HepG2 (cell line): ENCODE measurements around the gene ATF7IP. TPM values are rescaled to one million over a fixed set of nuclear protein-coding genes. Genes with fewer than 3 reads are reported as not detected.

Source experiments
- DZIP1 ChIP-seq: sonication (generic); formaldehyde crosslinking; IDR thresholded peaks from 2 replicates; pipeline ENCODE4 v1.5.0; 2020; ENCODE audit warnings: mild to moderate bottlenecking, missing genetic modification reagents
- EP300 ChIP-seq, 3 experiments: sonication (generic) in 1 of 3; formaldehyde crosslinking in 1 of 3; IDR thresholded peaks; 2 replicates each; pipeline versions ENCODE4 v1.5.1 to v1.6.1; 2011 to 2020; ENCODE audit warnings: low read depth in 2 of 3, low read length in 2 of 3, borderline replicate concordance in 1 of 3, improper control_type of control experiment in 1 of 3, mild to moderate bottlenecking in 1 of 3, missing genetic modification reagents in 1 of 3, moderate library complexity in 1 of 3
- HNF4A ChIP-seq: sonication (generic); formaldehyde crosslinking; IDR thresholded peaks from 2 replicates; pipeline ENCODE4 v1.4.0; 2020; ENCODE audit warnings: missing genetic modification reagents
- HOXD1 ChIP-seq: sonication (generic); formaldehyde crosslinking; IDR thresholded peaks from 2 replicates; pipeline ENCODE4 v1.5.0; 2020; ENCODE audit warnings: missing genetic modification reagents
- KLF15 ChIP-seq: sonication (generic); formaldehyde crosslinking; IDR thresholded peaks from 2 replicates; pipeline ENCODE4 v1.8.1; 2023; ENCODE audit warnings: borderline replicate concordance, mild to moderate bottlenecking, inconsistent platforms, missing genetic modification reagents, mixed read lengths
- MED1 ChIP-seq: sonication (generic); formaldehyde crosslinking; IDR thresholded peaks from 2 replicates; pipeline ENCODE4 v1.4.0; 2020; ENCODE audit warnings: missing genetic modification reagents
- PPARG ChIP-seq: conservative IDR thresholded peaks from 2 replicates; pipeline ENCODE4 v1.6.1; 2016; ENCODE audit warnings: missing biosample characterization, missing genetic modification reagents
- SOX6 ChIP-seq, 2 experiments: fragments of 450-650 bp in 1 of 2; sonication (generic) in 1 of 2; formaldehyde crosslinking in 1 of 2; IDR thresholded peaks; 2 replicates each; pipeline versions ENCODE4 v1.4.0 to v1.6.1; 2017 to 2020; ENCODE audit warnings: antibody characterized with exemption in 1 of 2, mild to moderate bottlenecking in 1 of 2, missing genetic modification reagents in 1 of 2
- TFDP2 ChIP-seq: sonication (generic); formaldehyde crosslinking; IDR thresholded peaks from 2 replicates; pipeline ENCODE4 v1.4.0; 2020; ENCODE audit warnings: missing genetic modification reagents
- TRIM24 ChIP-seq: sonication (generic); formaldehyde crosslinking; IDR thresholded peaks from 2 replicates; pipeline ENCODE4 v1.8.0; 2022; ENCODE audit warnings: mild to moderate bottlenecking, missing genetic modification reagents
- ZNF3 ChIP-seq: IDR thresholded peaks from 2 replicates; pipeline ENCODE4 v1.7.0; 2017; ENCODE audit warnings: inconsistent platforms
- ZNF441 ChIP-seq: sonication (generic); formaldehyde crosslinking; IDR thresholded peaks from 2 replicates; pipeline ENCODE4 v1.7.0; 2021; ENCODE audit warnings: missing genetic modification reagents, borderline replicate concordance
- ZNF543 ChIP-seq: sonication (generic); formaldehyde crosslinking; IDR thresholded peaks from 2 replicates; pipeline ENCODE4 v1.4.0; 2020; ENCODE audit warnings: mild to moderate bottlenecking, missing genetic modification reagents
- ZNF562 ChIP-seq: sonication (generic); formaldehyde crosslinking; IDR thresholded peaks from 2 replicates; pipeline ENCODE4 v1.8.0; 2022; ENCODE audit warnings: missing genetic modification reagents, borderline replicate concordance
- ZNF768 ChIP-seq: sonication (generic); formaldehyde crosslinking; IDR thresholded peaks from 2 replicates; pipeline ENCODE4 v1.4.0; 2020; ENCODE audit warnings: missing genetic modification reagents
- polyA plus RNA-seq, 8 experiments: library from polyadenylated mRNA; depleted of rRNA in 3 of 8; stranded (reverse) in 7 of 8; unstranded in 1 of 8; fragments of >200 nt; fragmentation: Illumina TruSeq in 4 of 8; extraction: Trizol in 4 of 8; gene quantifications; 2 replicates each; pipeline versions ENCODE4 v1.2.1 to v1.2.3, GENCODE V29; 2011 to 2016; ENCODE audit warnings: low read depth in 4 of 8, missing spikeins in 1 of 8, mixed read lengths in 1 of 8; ENCODE audit not compliant: insufficient read depth in 1 of 8
- total RNA-seq, 5 experiments: library from RNA; depleted of rRNA; stranded (reverse); fragments of >200 nt; fragmentation: Illumina TruSeq; extraction: Trizol; gene quantifications; 2 replicates each; pipeline ENCODE4 v1.2.3, GENCODE V29; 2016; ENCODE audit warnings: low read depth in 1 of 5
- TF ChIP-seq, protein P1 (sequence below): sonication (generic); formaldehyde crosslinking; IDR thresholded peaks from 2 replicates; pipeline ENCODE4 v1.8.0; 2022; ENCODE audit warnings: mild to moderate bottlenecking, missing genetic modification reagents; ENCODE audit not compliant: insufficient replicate concordance
- TF ChIP-seq, protein P2 (sequence below): sonication (generic); formaldehyde crosslinking; IDR thresholded peaks from 2 replicates; pipeline ENCODE4 v1.5.0; 2020; ENCODE audit warnings: missing genetic modification reagents
- TF ChIP-seq, protein P3 (sequence below): IDR thresholded peaks from 2 replicates; pipeline ENCODE4 v1.4.0; 2020; ENCODE audit warnings: mild to moderate bottlenecking, missing genetic modification reagents

Gene ATF7IP
- total and polyA plus RNA-seq, 2 of the 13 experiments (the other 11 are each of a cell fraction or from before 2014, with no cell fraction given), result 1.8 to 11.8 TPM

- TF ChIP-seq MED1 (CRISPR knock-in tag), result no peak
- TF ChIP-seq, protein P1, sequence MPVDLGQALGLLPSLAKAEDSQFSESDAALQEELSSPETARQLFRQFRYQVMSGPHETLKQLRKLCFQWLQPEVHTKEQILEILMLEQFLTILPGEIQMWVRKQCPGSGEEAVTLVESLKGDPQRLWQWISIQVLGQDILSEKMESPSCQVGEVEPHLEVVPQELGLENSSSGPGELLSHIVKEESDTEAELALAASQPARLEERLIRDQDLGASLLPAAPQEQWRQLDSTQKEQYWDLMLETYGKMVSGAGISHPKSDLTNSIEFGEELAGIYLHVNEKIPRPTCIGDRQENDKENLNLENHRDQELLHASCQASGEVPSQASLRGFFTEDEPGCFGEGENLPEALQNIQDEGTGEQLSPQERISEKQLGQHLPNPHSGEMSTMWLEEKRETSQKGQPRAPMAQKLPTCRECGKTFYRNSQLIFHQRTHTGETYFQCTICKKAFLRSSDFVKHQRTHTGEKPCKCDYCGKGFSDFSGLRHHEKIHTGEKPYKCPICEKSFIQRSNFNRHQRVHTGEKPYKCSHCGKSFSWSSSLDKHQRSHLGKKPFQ, result no peak
- no peak for TF ChIP-seq ZNF562 (CRISPR knock-in tag)
- TF ChIP-seq ZNF543 (CRISPR knock-in tag), result no peak
- TF ChIP-seq ZNF441, result no peak
- TF ChIP-seq EP300 (IDR thresholded peaks at IDR 0.05; ENCODE audit: low read depth in 2 of 2, low read length in 2 of 2), result peak in 1 of 2 experiments; percentile 33; a peak in 1 of 4 replicates
- TF ChIP-seq EP300 (CRISPR knock-in tag; IDR thresholded peaks at IDR 0.05; ENCODE audit: borderline replicate concordance), result no peak
- no peak for TF ChIP-seq ZNF3
- TF ChIP-seq HOXD1 (CRISPR knock-in tag), result no peak
- no peak for TF ChIP-seq TFDP2 (CRISPR knock-in tag)
- 0 out of 2 replicates have a peak, but pooled peaks have one; percentile 16 for TF ChIP-seq HNF4A (CRISPR knock-in tag)
- TF ChIP-seq ZNF768, result no peak
- TF ChIP-seq SOX6 (IDR thresholded peaks at IDR 0.05), result no peak
- TF ChIP-seq SOX6 (CRISPR knock-in tag; IDR thresholded peaks at IDR 0.05), result peak; percentile 23; the same call in 1 of the 2 replicates
- no peak for TF ChIP-seq KLF15
- TF ChIP-seq TRIM24, result no peak
- TF ChIP-seq PPARG (CRISPR knock-in tag), result no peak
- no peak for TF ChIP-seq DZIP1
- TF ChIP-seq, protein P2, sequence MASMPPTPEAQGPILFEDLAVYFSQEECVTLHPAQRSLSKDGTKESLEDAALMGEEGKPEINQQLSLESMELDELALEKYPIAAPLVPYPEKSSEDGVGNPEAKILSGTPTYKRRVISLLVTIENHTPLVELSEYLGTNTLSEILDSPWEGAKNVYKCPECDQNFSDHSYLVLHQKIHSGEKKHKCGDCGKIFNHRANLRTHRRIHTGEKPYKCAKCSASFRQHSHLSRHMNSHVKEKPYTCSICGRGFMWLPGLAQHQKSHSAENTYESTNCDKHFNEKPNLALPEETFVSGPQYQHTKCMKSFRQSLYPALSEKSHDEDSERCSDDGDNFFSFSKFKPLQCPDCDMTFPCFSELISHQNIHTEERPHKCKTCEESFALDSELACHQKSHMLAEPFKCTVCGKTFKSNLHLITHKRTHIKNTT (CRISPR knock-in tag), result no peak
- TF ChIP-seq, protein P3, sequence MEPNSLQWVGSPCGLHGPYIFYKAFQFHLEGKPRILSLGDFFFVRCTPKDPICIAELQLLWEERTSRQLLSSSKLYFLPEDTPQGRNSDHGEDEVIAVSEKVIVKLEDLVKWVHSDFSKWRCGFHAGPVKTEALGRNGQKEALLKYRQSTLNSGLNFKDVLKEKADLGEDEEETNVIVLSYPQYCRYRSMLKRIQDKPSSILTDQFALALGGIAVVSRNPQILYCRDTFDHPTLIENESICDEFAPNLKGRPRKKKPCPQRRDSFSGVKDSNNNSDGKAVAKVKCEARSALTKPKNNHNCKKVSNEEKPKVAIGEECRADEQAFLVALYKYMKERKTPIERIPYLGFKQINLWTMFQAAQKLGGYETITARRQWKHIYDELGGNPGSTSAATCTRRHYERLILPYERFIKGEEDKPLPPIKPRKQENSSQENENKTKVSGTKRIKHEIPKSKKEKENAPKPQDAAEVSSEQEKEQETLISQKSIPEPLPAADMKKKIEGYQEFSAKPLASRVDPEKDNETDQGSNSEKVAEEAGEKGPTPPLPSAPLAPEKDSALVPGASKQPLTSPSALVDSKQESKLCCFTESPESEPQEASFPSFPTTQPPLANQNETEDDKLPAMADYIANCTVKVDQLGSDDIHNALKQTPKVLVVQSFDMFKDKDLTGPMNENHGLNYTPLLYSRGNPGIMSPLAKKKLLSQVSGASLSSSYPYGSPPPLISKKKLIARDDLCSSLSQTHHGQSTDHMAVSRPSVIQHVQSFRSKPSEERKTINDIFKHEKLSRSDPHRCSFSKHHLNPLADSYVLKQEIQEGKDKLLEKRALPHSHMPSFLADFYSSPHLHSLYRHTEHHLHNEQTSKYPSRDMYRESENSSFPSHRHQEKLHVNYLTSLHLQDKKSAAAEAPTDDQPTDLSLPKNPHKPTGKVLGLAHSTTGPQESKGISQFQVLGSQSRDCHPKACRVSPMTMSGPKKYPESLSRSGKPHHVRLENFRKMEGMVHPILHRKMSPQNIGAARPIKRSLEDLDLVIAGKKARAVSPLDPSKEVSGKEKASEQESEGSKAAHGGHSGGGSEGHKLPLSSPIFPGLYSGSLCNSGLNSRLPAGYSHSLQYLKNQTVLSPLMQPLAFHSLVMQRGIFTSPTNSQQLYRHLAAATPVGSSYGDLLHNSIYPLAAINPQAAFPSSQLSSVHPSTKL, result peak; percentile 30; the same call in 1 of the 2 replicates
Observed at GRCh38 chr12:14394317-14395073, 29.0 kb downstream of the ATF7IP start (continued).
